ENCODE data around the gene SLC16A13. TPM values are rescaled to one million over a fixed set of nuclear protein-coding genes. Genes with fewer than 3 reads are reported as not detected.

SLC16A13 gene
- total and polyA plus RNA-seq, 4 donors: 2.3 to 43.2 (median 29.9) TPM

GRCh38 chr17:7077911-7078546, 42.2 kb downstream of the SLC16A13 start:
- no peak overlapping the region for H3K27ac ChIP-seq (ENCODE audit: low read depth in 1 of 2, low read length in 2 of 2)
- no peak overlapping the region for H3K4me3 ChIP-seq (ENCODE audit: low read depth in 1 of 3, low read length in 3 of 3)
- H3K36me3 ChIP-seq (ENCODE audit: control insufficient read depth in 4 of 4, insufficient read depth in 3 of 4, low read depth in 1 of 4, low read length in 3 of 4): peaks cover 0 to 4% (median 1%) of the 10 kb centered on the region in 4 donors
- no peaks in the 10 kb centered on the region for H3K9me3 ChIP-seq (ENCODE audit: control insufficient read depth in 4 of 4, low read length in 3 of 4)
- no peak for TF ChIP-seq GABPA (IDR thresholded peaks at IDR 0.05 in 1 of 2, conservative IDR thresholded peaks at IDR 0.05 in 1 of 2)
- TF ChIP-seq JUND (IDR thresholded peaks at IDR 0.05): no peak
- no peak for TF ChIP-seq EGR1 (IDR thresholded peaks at IDR 0.05; ENCODE audit: low read depth in 2 of 2)
- TF ChIP-seq YY1 (IDR thresholded peaks at IDR 0.05): no peak
- TF ChIP-seq TAF1 (conservative IDR thresholded peaks at IDR 0.05): no peak
- no peak for TF ChIP-seq FOXA1 (IDR thresholded peaks at IDR 0.05)
- TF ChIP-seq HNF4G (IDR thresholded peaks at IDR 0.05): no peak
- TF ChIP-seq FOXA2 (IDR thresholded peaks at IDR 0.05): no peak
- no peak for TF ChIP-seq SP1 (IDR thresholded peaks at IDR 0.05)
- TF ChIP-seq, protein P1, sequence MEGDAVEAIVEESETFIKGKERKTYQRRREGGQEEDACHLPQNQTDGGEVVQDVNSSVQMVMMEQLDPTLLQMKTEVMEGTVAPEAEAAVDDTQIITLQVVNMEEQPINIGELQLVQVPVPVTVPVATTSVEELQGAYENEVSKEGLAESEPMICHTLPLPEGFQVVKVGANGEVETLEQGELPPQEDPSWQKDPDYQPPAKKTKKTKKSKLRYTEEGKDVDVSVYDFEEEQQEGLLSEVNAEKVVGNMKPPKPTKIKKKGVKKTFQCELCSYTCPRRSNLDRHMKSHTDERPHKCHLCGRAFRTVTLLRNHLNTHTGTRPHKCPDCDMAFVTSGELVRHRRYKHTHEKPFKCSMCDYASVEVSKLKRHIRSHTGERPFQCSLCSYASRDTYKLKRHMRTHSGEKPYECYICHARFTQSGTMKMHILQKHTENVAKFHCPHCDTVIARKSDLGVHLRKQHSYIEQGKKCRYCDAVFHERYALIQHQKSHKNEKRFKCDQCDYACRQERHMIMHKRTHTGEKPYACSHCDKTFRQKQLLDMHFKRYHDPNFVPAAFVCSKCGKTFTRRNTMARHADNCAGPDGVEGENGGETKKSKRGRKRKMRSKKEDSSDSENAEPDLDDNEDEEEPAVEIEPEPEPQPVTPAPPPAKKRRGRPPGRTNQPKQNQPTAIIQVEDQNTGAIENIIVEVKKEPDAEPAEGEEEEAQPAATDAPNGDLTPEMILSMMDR (IDR thresholded peaks at IDR 0.05; ENCODE audit: low read depth, low read length, missing input control): no peak
- TF ChIP-seq, protein P2, sequence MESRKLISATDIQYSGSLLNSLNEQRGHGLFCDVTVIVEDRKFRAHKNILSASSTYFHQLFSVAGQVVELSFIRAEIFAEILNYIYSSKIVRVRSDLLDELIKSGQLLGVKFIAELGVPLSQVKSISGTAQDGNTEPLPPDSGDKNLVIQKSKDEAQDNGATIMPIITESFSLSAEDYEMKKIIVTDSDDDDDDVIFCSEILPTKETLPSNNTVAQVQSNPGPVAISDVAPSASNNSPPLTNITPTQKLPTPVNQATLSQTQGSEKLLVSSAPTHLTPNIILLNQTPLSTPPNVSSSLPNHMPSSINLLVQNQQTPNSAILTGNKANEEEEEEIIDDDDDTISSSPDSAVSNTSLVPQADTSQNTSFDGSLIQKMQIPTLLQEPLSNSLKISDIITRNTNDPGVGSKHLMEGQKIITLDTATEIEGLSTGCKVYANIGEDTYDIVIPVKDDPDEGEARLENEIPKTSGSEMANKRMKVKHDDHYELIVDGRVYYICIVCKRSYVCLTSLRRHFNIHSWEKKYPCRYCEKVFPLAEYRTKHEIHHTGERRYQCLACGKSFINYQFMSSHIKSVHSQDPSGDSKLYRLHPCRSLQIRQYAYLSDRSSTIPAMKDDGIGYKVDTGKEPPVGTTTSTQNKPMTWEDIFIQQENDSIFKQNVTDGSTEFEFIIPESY (IDR thresholded peaks at IDR 0.05): no peak
- TF ChIP-seq RXRA (IDR thresholded peaks at IDR 0.05): no peak
- TF ChIP-seq, protein P3, sequence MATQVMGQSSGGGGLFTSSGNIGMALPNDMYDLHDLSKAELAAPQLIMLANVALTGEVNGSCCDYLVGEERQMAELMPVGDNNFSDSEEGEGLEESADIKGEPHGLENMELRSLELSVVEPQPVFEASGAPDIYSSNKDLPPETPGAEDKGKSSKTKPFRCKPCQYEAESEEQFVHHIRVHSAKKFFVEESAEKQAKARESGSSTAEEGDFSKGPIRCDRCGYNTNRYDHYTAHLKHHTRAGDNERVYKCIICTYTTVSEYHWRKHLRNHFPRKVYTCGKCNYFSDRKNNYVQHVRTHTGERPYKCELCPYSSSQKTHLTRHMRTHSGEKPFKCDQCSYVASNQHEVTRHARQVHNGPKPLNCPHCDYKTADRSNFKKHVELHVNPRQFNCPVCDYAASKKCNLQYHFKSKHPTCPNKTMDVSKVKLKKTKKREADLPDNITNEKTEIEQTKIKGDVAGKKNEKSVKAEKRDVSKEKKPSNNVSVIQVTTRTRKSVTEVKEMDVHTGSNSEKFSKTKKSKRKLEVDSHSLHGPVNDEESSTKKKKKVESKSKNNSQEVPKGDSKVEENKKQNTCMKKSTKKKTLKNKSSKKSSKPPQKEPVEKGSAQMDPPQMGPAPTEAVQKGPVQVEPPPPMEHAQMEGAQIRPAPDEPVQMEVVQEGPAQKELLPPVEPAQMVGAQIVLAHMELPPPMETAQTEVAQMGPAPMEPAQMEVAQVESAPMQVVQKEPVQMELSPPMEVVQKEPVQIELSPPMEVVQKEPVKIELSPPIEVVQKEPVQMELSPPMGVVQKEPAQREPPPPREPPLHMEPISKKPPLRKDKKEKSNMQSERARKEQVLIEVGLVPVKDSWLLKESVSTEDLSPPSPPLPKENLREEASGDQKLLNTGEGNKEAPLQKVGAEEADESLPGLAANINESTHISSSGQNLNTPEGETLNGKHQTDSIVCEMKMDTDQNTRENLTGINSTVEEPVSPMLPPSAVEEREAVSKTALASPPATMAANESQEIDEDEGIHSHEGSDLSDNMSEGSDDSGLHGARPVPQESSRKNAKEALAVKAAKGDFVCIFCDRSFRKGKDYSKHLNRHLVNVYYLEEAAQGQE (IDR thresholded peaks at IDR 0.05): no peak
- no peak for TF ChIP-seq ATF3 (IDR thresholded peaks at IDR 0.05)
- TF ChIP-seq MAX (IDR thresholded peaks at IDR 0.05): no peak
- TF ChIP-seq HNF4A (conservative IDR thresholded peaks at IDR 0.05): no peak
- TF ChIP-seq NR2F2 (IDR thresholded peaks at IDR 0.05): no peak
- no peak for TF ChIP-seq RAD21 (IDR thresholded peaks at IDR 0.05)
- 89% methylated on average over 7 of the region's 7 CpGs for WGBS
- H3K4me1 ChIP-seq (ENCODE audit: control insufficient read depth in 4 of 4, insufficient read depth in 4 of 4, low read length in 3 of 4): no peaks in the 10 kb centered on the region
- no peak overlapping the region for H3K9ac ChIP-seq (ENCODE audit: low read depth in 1 of 2, low read length in 2 of 2)
- no peak for DNase-seq (ENCODE audit: low spot score)
- no peaks in the 10 kb centered on the region for H3K27me3 ChIP-seq (ENCODE audit: control insufficient read depth in 4 of 4, insufficient read depth in 4 of 4, low read length in 3 of 4)

All from liver (tissue), 9 donors.